ENCODE results near the gene MAGIX.
"Not testable (repeated sequence)": the region's sequence is repeated elsewhere in the genome, so short reads cannot be mapped to it uniquely, and the experiment has no call there.

DNA sequence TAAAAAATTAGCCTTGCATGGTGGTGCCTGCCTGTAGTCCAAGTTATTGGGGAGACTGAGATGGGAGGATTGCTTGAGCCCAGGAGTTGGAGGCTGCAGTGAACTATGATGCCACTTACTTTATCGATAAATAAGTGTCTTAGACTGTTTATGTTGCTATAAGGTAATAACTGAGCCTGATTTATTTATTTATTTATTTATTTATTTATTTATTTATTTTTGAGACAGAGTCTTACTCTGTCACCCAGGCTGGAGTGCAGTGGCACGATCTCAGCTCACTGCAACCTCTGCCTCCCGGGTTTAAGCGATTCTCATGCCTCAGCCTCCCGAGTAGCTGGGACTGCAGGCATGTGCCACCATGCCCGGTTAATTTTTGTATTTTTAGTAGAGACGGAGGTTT, 30.3 kb upstream of the MAGIX start:
- TF ChIP-seq ZNF274 (IDR thresholded peaks at IDR 0.05; ENCODE audit: low read depth, low read length); YY1 (IDR thresholded peaks at IDR 0.05; ENCODE audit: insufficient read depth, insufficient read length); SUZ12 (IDR thresholded peaks at IDR 0.05; ENCODE audit: extremely low read depth, insufficient read depth, insufficient read length): not testable (repeated sequence)
